ENCODE results near the gene CD2. TPM values are rescaled to one million over a fixed set of nuclear protein-coding genes. Genes with fewer than 3 reads are reported as not detected.

Gene CD2
- total RNA-seq, 2 experiments from 2014 or later = 150 to 151 TPM

DNA sequence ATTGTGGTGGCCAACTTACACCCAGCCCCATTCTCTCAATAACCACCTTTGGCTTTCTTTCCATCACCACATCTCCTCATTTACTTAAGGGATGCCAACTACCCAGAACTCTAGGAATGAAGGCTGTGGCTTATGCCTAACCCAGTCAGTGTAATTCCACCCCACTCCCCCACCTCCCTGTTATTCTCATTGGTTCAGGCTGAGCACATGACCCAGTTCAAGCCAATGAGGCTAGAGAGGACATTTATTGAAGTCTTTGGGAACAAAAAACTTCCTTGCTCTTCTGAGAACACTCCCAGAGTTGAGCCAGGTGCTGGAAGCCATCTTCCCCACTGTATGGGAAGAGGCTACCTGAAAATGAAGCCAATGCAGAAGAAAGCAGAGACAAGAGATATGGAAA lies 22.8 kb upstream of the CD2 start:
- Mint-ChIP-seq H3K4me1 (ENCODE audit: low read depth) (peaks cover 11% of the 10 kb centered on the region), H3K9me3 (no peaks in the 10 kb centered on the region), H3K27ac (no peak overlapping the region), H3K36me3 (ENCODE audit: low read depth) (no peaks in the 10 kb centered on the region), H3K4me3 (no peak overlapping the region), H3K27me3 (no peaks in the 10 kb centered on the region)
- DNase-seq (no peak), ATAC-seq (ENCODE audit: poor library complexity) (no peak)
- Histone ChIP-seq H3K9me3 (ENCODE audit: control insufficient read depth in 1 of 2, insufficient read depth in 1 of 2, low read length in 2 of 2) (no peaks in the 10 kb centered on the region), H3K4me1 (ENCODE audit: insufficient read depth, low read length) (peaks cover 3% of the 10 kb centered on the region), H3K36me3 (ENCODE audit: insufficient read depth, low read length) (no peaks in the 10 kb centered on the region), H3K27me3 (ENCODE audit: control insufficient read depth in 1 of 2, insufficient read depth in 2 of 2, low read length in 2 of 2) (no peaks in the 10 kb centered on the region), H3K27ac (ENCODE audit: low read depth in 1 of 2, low read length in 2 of 2) (no peak overlapping the region), H3K4me3 (ENCODE audit: low read length) (no peak overlapping the region)
- no peak for TF ChIP-seq CTCF (IDR thresholded peaks at IDR 0.05)
- intact Hi-C loops (cut with DNase I, micrococcal nuclease) = no loop called here
- ChIA-PET POLR2A (no interaction called here), CTCF (no interaction called here)

GRCh38 chr1:116732726-116733125 lies 21.5 kb upstream of the CD2 start:
- Histone ChIP-seq H3K36me3 (ENCODE audit: insufficient read depth, low read length) (no peaks in the 10 kb centered on the region), H3K4me3 (ENCODE audit: low read length) (no peak overlapping the region), H3K4me1 (ENCODE audit: insufficient read depth, low read length) (peaks cover 16% of the 10 kb centered on the region), H3K27ac (ENCODE audit: low read depth in 1 of 2, low read length in 2 of 2) (no peak overlapping the region), H3K27me3 (ENCODE audit: control insufficient read depth in 1 of 2, insufficient read depth in 2 of 2, low read length in 2 of 2) (no peaks in the 10 kb centered on the region), H3K9me3 (ENCODE audit: control insufficient read depth in 1 of 2, insufficient read depth in 1 of 2, low read length in 2 of 2) (no peaks in the 10 kb centered on the region)
- Mint-ChIP-seq H3K4me3 (no peak overlapping the region), H3K9me3 (no peaks in the 10 kb centered on the region), H3K27me3 (no peaks in the 10 kb centered on the region), H3K36me3 (ENCODE audit: low read depth) (no peaks in the 10 kb centered on the region), H3K4me1 (ENCODE audit: low read depth) (peaks cover 9% of the 10 kb centered on the region), H3K27ac (no peak overlapping the region)
- intact Hi-C loops (cut with DNase I, micrococcal nuclease) = no loop called here
- no peak for TF ChIP-seq CTCF (IDR thresholded peaks at IDR 0.05)
- ChIA-PET POLR2A (no interaction called here), CTCF (no interaction called here)
- ATAC-seq (ENCODE audit: poor library complexity) (no peak), DNase-seq (no peak)

- ChIA-PET CTCF (interaction anchor here (1.5 kb wide), 1 partner anchor 8 kb away, joined by 6 read pairs; no protein-coding TSS in a partner anchor), POLR2A (interaction anchor here (0.9 to 1.0 kb wide), 2 partner anchors 36 to 326 kb away, joined by 3 to 4 read pairs; partner anchors contain the start of gene TTF2)
- Histone ChIP-seq H3K36me3 (ENCODE audit: insufficient read depth, low read length) (no peaks in the 10 kb centered on the region), H3K4me1 (ENCODE audit: insufficient read depth, low read length) (peaks cover 22% of the 10 kb centered on the region), H3K27ac (ENCODE audit: low read depth in 1 of 2, low read length in 2 of 2) (no peak overlapping the region), H3K9me3 (ENCODE audit: control insufficient read depth in 1 of 2, insufficient read depth in 1 of 2, low read length in 2 of 2) (no peaks in the 10 kb centered on the region), H3K4me3 (ENCODE audit: low read length) (no peak overlapping the region), H3K27me3 (ENCODE audit: control insufficient read depth in 1 of 2, insufficient read depth in 2 of 2, low read length in 2 of 2) (no peaks in the 10 kb centered on the region)
- no peaks in the 10 kb centered on the region for H3K27me3 Mint-ChIP-seq
- no peak for DNase-seq
- H3K36me3 Mint-ChIP-seq (ENCODE audit: low read depth) = no peaks in the 10 kb centered on the region
- H3K27ac Mint-ChIP-seq = no peak overlapping the region
- no peak overlapping the region for H3K4me3 Mint-ChIP-seq
- ATAC-seq (ENCODE audit: poor library complexity) = no peak
- intact Hi-C loops (cut with DNase I, micrococcal nuclease) = no loop called here
- TF ChIP-seq CTCF (IDR thresholded peaks at IDR 0.05) = no peak
- no peaks in the 10 kb centered on the region for H3K9me3 Mint-ChIP-seq
- peaks cover 19% of the 10 kb centered on the region for H3K4me1 Mint-ChIP-seq (ENCODE audit: low read depth)
These were observed 20.5 kb upstream of the CD2 start for GRCh38 chr1:116733476-116734365.
